ENCODE measurements around the gene SENP2.

DNA sequence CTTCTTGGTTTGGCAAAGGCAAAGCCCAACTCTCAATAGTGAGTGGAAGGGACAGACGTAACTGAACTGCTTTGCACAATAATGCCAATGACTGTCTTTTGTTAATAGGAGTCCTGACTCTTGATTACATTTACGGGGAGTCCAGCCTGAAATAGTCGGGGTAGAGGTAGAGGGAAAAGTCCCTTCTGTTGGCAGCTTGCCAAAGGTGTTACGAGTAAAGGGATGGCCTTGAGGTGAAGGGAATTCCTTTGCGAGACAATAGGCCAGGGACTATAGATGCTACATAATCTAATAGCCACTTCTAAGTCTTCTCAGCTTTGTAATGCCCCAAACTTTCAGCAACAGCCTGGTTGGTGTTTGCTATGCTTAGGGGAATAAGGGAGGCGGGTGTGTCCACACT lies 2.2 kb upstream of the SENP2 start:
- TF ChIP-seq CTCF (conservative IDR thresholded peaks at IDR 0.05 in 1 of 2, IDR thresholded peaks at IDR 0.05 in 1 of 2; ENCODE audit: extremely low read depth in 1 of 2, insufficient read depth in 1 of 2, low read depth in 1 of 2, low read length in 2 of 2): no peak
- no peak for TF ChIP-seq EZH2 (IDR thresholded peaks at IDR 0.05; ENCODE audit: borderline replicate concordance, low read length)

Measured in mammary epithelial cell (primary cell).